NT2/D1 (cell line): Measurements from ENCODE around the gene TPRX1.
"Not testable (repeated sequence)": the region's sequence is repeated elsewhere in the genome, so short reads cannot be mapped to it uniquely, and the experiment has no call there.

Experiments used
- DNase-seq: peaks from one replicate; pipeline ENCODE4 v3.0.0-alpha.2; 2011; ENCODE audit warnings: low read depth, low spot score
- H3K27me3 ChIP-seq: 2 replicates; pipeline ENCODE4 v1.6.0; 2011; ENCODE audit warnings: mild to moderate bottlenecking; ENCODE audit not compliant: insufficient read length, insufficient read depth
- H3K36me3 ChIP-seq: 2 replicates; pipeline ENCODE4 v1.6.1; 2011; ENCODE audit warnings: mild to moderate bottlenecking, low read length, mixed read lengths; ENCODE audit not compliant: insufficient read depth, insufficient read length
- H3K4me1 ChIP-seq: 2 replicates; pipeline ENCODE4 v1.5.1; 2011; ENCODE audit not compliant: insufficient read depth, insufficient read length
- H3K4me3 ChIP-seq: 2 replicates; pipeline ENCODE4 v1.5.1; 2011; ENCODE audit warnings: low read depth; ENCODE audit not compliant: insufficient read length
- H3K9ac ChIP-seq: 2 replicates; pipeline ENCODE4 v1.6.0; 2011; ENCODE audit warnings: low read depth; ENCODE audit not compliant: insufficient read length
- H3K9me3 ChIP-seq: 2 replicates; pipeline ENCODE4 v1.5.1; 2011; ENCODE audit warnings: mild to moderate bottlenecking, low read length; ENCODE audit not compliant: insufficient read depth
- SUZ12 ChIP-seq: IDR thresholded peaks from 2 replicates; pipeline ENCODE4 v1.6.1; 2011; ENCODE audit not compliant: insufficient read length, insufficient read depth; ENCODE audit errors: extremely low read depth
- YY1 ChIP-seq: IDR thresholded peaks from 2 replicates; pipeline ENCODE4 v1.6.1; 2011; ENCODE audit not compliant: insufficient read length, insufficient read depth
- ZNF274 ChIP-seq: IDR thresholded peaks from 2 replicates; pipeline ENCODE4 v1.6.1; 2011; ENCODE audit warnings: mild to moderate bottlenecking, low read depth, low read length

Gene TPRX1

GRCh38 chr19:47813995-47814328, 9.6 kb upstream of the TPRX1 start:
- Histone ChIP-seq H3K4me3 (no peak overlapping the region), H3K4me1 (no peaks in the 10 kb centered on the region), H3K36me3 (no peaks in the 10 kb centered on the region), H3K9me3 (no peaks in the 10 kb centered on the region), H3K9ac (no peak overlapping the region), H3K27me3 (no peaks in the 10 kb centered on the region)
- no peak for TF ChIP-seq YY1
- no peak for TF ChIP-seq ZNF274
- TF ChIP-seq SUZ12, result no peak
- DNase-seq, result no peak

GRCh38 chr19:47813304-47813994, 9.1 kb upstream of the TPRX1 start:
- Histone ChIP-seq H3K9ac (no peak overlapping the region), H3K27me3 (no peaks in the 10 kb centered on the region), H3K9me3 (no peaks in the 10 kb centered on the region), H3K36me3 (no peaks in the 10 kb centered on the region), H3K4me3 (no peak overlapping the region), H3K4me1 (no peaks in the 10 kb centered on the region)
- TF ChIP-seq ZNF274 (no peak), SUZ12 (no peak), YY1 (no peak)
- peak; percentile 77 for DNase-seq

- no peak overlapping the region for H3K4me3 ChIP-seq
- no peaks in the 10 kb centered on the region for H3K4me1 ChIP-seq
- no peaks in the 10 kb centered on the region for H3K9me3 ChIP-seq
- TF ChIP-seq YY1, result no peak
- TF ChIP-seq ZNF274, result no peak
- no peak for TF ChIP-seq SUZ12
- no peak for DNase-seq
- H3K9ac ChIP-seq, result no peak overlapping the region
- no peaks in the 10 kb centered on the region for H3K36me3 ChIP-seq
- H3K27me3 ChIP-seq, result no peaks in the 10 kb centered on the region
These were observed 2.1 kb upstream of the TPRX1 start for GRCh38 chr19:47806435-47806834.

GRCh38 chr19:47805313-47805712, 962 bp upstream of the TPRX1 start:
- Histone ChIP-seq H3K9ac (no peak overlapping the region), H3K9me3 (no peaks in the 10 kb centered on the region), H3K36me3 (no peaks in the 10 kb centered on the region), H3K27me3 (no peaks in the 10 kb centered on the region), H3K4me3 (no peak overlapping the region), H3K4me1 (no peaks in the 10 kb centered on the region)
- DNase-seq, result no peak
- no peak for TF ChIP-seq YY1

- H3K4me1 ChIP-seq, DNase-seq, H3K4me3 ChIP-seq: not testable (repeated sequence)
These were observed 680 bp downstream of the TPRX1 start for GRCh38 chr19:47803671-47804070.

GRCh38 chr19:47803148-47803547, 1.2 kb downstream of the TPRX1 start:
- not testable (repeated sequence) for DNase-seq, H3K9me3 ChIP-seq

More at GRCh38 chr19:47803671-47804070, 680 bp downstream of the TPRX1 start:
- not testable (repeated sequence) for H3K27me3 ChIP-seq, H3K36me3 ChIP-seq, H3K9ac ChIP-seq, H3K9me3 ChIP-seq

GRCh38 chr19:47802521-47803043, 1.8 kb downstream of the TPRX1 start:
- Histone ChIP-seq H3K4me1 (no peaks in the 10 kb centered on the region), H3K27me3 (no peaks in the 10 kb centered on the region), H3K9me3 (no peaks in the 10 kb centered on the region), H3K9ac (no peak overlapping the region), H3K36me3 (no peaks in the 10 kb centered on the region), H3K4me3 (no peak overlapping the region)
- TF ChIP-seq ZNF274 (no peak), YY1 (no peak), SUZ12 (no peak)
- no peak for DNase-seq

More at GRCh38 chr19:47803148-47803547, 1.2 kb downstream of the TPRX1 start:
- not testable (repeated sequence) for H3K9ac ChIP-seq, H3K4me1 ChIP-seq, H3K27me3 ChIP-seq, H3K36me3 ChIP-seq, H3K4me3 ChIP-seq

- Histone ChIP-seq H3K36me3 (no peaks in the 10 kb centered on the region), H3K9ac (no peak overlapping the region), H3K9me3 (no peaks in the 10 kb centered on the region), H3K4me1 (no peaks in the 10 kb centered on the region), H3K27me3 (no peaks in the 10 kb centered on the region), H3K4me3 (no peak overlapping the region)
- no peak for DNase-seq
- TF ChIP-seq ZNF274 (no peak), SUZ12 (no peak), YY1 (no peak)
These were observed 3.1 kb downstream of the TPRX1 start for GRCh38 chr19:47801270-47801669.
